NCI-H524 treated with DMSO at 0.1 percent for 48 hours (cell line): ENCODE measurements around the gene LIPC.

Source experiments
- DNase-seq: peaks from one replicate; lab custom pipeline; 2025; lab: John Stamatoyannopoulos, UW

Gene LIPC

DNA sequence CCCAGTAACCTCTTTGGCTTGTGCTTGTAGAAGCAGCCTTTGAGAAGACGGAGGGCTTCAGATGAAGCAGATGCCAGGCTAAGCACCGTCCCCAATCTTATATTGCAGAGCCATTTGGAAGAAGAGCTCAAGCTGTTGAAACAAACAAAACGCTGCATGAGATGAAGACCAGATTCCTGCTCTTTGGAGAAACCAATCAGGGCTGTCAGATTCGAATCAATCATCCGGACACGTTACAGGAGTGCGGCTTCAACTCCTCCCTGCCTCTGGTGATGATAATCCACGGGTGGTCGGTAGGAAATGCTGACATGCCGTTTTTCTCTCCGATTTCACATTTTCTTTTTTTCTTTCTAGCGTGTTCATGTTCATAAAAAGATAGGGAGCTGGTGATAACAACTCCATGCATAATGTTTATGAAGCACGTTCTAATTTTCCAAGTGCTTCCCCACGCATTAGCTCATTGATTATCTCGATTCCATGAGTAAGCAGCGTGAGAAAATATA, 106.5 kb downstream of the LIPC start:
- DNase-seq = no peak

DNA sequence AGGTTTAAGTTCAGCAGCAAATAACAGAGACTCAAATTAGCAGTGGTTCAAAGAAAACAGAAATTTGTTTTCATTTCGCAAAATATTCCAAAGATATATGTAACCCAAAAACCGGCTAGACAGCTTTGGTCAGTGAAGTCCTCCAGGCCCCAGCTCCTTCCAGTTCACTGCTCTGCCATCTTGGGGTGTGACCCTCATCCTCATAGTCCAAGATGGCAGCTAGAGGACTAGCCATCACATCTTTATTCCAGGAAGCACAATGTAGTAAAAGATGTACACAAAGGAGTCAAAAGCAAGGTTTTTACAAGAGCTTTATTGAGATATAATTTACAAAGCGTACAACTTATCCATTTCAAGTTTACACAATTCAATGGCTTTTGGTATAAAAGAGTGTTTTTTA, 107.1 kb downstream of the LIPC start:
- no peak for DNase-seq

DNA sequence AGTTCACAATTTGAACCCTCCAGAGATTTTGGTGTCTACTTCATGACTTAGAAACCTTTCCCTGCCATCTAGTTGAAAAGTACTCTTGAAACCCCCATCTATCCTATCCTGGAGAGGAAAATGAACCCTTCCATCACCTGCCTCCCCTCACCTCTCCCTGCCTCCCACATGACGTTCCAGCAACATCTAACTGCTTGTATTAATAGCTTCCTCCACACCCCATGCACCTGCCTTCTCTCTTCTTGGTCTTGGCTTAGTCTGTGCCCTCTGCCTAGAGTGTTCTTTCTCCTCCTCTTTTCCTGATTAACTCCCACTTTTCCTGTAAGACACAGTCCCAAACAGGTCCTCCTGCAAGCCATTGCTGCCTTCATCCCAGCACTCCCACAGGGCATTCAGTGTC, 107.8 kb downstream of the LIPC start:
- DNase-seq = no peak

DNA sequence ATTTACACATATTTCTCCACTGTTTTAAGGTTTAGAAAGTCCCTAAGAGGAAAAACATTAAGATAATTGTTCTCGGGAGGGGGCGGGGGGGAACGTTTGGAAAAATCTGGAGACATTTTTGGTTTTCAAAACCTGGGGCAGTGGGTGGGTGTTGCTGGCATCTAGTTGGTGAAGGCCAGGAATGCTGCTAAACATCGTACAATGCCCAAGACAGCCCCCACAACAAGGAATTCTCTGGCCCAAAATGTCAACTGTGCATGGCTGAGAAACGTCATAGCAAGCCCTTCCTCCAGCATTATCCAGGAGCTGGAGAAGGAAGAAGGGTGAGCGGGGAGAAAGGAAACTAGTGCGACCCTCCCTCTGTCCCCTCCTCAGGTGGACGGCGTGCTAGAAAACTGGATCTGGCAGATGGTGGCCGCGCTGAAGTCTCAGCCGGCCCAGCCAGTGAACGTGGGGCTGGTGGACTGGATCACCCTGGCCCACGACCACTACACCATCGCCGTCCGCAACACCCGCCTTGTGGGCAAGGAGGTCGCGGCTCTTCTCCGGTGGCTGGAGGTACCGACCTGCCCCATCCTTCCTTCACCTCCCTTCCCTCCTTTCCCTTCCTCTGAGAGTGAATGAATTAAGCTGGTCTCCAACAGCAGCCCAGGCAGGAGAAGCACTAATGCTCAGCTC, 109.8 kb downstream of the LIPC start:
- DNase-seq = no peak

DNA sequence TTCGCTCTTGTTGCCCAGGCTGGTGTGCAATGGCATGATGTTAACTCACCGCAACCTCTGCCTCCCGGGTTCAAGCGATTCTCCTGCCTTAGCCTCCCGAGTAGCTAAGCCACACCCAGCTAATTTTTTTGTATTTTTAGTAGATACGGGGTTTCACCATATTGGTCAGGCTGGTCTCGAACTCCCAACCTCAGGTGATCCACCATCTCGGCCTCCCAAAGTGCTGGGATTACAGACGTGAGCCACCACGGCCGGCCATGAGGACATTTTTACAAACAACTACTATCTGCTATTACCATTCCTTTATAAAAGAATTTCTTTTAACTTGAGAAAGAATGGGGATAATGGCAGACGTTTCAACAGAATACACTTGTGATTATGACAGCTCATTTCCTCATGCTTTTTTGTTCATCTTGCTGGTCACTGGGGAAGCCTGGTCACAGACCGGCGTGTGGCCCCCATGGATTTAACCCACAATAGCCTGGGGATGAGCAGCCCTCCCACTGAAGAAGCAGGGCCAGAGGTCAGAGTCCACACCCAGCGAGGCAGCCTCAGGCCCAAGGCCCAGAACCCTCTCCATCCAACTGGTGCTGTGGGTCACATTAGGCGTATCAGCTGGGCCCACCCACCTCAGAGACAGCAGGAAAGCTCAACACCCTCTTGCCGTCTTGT, 112.0 kb downstream of the LIPC start:
- DNase-seq = no peak

DNA sequence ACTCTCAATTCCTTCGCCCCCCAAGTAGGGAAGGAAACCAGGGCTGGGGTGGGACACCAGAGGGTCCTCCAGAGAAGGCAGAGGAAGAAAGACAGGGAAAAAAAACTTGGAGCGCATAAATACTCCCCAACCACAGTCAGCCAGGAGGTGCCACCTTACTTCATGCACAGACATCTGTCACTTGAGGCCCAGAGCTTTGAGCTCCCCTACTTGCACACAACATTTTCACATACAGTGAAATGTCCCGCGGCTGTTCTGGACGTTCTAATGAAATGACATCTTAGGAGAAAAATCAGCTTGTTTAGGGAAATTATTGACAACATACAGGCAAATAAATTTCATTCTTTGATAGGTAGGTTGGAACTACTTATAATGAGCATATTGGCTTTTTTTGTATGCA, 113.0 kb downstream of the LIPC start:
- peak; percentile 91 for DNase-seq

DNA sequence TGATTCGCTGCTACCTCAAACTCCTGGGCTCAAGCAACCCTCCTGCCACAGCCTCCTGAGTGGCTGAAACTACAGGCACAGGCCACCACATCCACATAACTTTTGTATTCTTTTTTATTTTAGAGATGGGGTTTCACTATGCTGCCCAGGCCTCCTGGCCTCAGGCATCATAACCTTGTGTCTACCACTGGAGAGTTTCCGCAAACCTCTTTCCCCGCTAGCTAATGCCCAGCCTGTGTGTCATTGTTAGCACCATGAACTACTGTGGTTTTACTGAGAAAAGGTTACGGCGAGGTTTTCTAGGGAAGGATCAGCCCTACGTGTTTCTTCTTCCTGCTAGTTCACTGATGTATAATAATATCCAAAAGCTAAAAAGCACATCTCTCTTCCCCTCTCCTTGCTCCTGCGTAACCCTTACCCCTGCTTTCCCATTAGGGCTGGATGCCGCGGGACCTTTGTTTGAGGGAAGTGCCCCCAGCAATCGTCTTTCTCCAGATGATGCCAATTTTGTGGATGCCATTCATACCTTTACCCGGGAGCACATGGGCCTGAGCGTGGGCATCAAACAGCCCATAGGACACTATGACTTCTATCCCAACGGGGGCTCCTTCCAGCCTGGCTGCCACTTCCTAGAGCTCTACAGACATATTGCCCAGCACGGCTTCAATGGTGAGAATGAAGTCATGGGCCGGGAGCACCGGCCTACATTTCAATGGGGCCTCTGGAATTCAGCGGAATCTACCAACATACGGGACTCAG, 113.7 kb downstream of the LIPC start:
- DNase-seq = no peak

DNA sequence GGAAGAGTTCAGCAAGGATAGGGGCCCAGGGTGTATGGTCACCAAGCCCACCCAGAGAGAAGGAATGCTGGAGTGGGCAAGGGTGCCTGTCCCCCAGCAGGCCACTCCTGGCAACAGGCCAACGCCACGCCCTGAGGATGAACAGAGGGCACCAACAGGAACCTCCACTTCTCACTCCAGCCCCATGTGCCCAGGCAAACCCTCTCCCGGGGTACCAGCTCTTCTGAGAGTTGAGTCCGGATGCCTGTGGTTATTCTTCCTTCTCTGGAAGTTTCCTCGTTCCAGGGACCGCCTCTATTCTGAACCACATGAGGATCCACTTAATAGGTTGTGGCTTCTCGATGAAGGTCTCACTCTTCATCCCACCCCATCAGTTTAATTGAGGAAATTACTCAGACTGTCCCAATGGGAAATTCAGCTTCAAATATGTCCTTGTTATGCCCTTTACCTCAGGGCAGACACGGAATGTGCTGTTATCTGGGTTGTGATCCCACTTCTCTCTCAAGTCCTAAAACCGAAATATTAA, 114.3 kb downstream of the LIPC start:
- DNase-seq = no peak

DNA sequence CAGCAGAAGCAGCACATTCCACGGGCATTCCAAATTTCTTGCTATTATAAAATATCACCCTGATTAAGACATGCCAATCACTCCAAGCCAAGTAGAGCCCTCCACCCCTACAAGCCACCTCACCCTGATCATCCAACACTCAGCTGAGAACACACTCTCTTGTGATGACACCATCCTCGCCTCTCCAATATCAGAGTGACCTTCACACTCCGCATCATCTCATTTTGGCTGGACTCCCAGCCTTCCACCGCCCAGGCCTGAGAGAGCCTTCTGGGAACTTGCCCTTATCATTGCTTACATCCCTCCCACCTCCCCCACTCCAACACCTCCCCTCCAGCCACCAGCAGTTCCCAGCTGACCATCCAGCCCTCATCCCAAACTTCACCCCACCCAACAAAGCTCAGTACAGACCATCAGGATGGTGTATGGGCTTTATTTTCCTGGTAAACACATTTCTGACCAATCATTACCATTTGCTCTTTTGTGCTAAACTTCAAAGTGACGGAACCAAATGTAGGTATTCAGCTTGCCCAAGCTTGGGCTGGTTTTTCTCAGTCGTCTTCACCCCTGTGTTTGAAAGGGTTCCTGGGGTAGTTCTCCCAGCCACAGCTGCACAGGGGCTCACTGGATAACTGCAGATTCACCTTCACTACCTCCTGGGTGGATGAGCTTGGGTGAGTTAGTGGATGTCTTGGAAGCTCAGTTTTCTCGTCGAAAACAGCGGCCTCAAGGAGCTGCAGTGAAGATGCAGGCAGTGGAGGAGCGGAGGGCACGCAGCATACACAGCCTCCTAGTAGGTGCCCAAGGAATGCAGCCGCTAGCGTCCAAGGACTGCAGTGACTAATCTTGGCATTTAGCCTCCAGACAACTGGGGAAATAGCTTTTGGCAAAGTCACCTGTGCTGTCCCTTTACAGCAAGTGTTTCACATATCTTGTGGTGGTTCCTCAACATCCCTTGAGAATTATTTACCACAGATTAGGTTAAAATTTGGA, 115.1 kb downstream of the LIPC start:
- DNase-seq = no peak

DNA sequence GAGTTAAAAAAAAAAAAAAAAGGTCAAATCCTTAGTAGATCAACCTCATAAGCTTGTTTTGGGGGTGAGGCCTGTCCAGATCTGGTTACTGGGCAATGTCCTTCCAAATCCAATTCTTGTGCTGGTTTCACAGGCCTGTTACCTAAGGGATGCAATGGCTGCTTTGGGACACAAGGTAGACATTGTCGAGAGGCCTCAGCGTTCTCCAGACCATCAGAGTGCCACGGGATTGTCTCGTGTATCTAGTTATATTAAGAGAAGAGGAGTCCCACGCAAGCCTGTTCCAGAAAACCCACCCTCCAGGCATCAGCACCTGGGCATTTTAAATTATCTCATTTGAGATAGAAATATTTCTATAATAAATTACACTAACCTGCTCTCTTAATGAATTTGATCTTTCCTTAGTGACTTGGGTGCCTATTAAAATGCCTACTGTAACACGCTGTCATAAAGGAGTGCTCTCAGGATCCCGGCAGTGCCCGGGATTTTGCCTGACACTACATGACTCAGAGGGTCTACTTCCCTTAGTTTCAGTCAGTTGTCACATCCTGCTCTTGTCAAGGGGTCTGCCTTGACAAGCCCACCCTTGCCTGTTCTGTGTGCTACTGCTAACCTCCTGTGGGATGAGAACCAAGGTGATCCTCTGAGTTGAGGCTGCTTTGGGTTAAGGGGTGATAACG, 116.0 kb downstream of the LIPC start:
- no peak for DNase-seq

DNA sequence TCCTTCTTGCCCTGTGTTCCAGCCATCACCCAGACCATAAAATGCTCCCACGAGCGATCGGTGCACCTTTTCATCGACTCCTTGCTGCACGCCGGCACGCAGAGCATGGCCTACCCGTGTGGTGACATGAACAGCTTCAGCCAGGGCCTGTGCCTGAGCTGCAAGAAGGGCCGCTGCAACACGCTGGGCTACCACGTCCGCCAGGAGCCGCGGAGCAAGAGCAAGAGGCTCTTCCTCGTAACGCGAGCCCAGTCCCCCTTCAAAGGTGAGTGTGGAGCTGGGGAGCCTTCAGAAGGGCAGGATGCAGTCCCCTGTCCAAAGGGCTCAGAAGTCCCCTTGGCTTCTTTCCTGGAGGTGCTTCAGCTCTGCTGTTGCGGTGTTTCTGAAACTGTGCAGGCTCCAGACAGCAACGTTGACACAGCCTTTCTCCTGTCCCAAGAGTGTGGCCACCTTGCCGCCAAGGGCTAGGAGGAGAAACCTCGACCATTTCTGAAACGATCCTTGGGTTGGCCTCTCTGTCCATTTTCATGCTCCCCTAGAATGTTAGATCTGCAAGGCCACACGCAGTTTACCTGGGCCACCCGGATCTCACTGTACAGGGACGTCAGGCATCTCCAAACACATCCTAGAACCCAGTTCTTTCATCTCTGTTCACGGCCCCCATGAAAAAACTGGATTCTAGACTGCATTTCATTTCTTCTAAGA, 116.7 kb downstream of the LIPC start:
- DNase-seq = no peak

DNA sequence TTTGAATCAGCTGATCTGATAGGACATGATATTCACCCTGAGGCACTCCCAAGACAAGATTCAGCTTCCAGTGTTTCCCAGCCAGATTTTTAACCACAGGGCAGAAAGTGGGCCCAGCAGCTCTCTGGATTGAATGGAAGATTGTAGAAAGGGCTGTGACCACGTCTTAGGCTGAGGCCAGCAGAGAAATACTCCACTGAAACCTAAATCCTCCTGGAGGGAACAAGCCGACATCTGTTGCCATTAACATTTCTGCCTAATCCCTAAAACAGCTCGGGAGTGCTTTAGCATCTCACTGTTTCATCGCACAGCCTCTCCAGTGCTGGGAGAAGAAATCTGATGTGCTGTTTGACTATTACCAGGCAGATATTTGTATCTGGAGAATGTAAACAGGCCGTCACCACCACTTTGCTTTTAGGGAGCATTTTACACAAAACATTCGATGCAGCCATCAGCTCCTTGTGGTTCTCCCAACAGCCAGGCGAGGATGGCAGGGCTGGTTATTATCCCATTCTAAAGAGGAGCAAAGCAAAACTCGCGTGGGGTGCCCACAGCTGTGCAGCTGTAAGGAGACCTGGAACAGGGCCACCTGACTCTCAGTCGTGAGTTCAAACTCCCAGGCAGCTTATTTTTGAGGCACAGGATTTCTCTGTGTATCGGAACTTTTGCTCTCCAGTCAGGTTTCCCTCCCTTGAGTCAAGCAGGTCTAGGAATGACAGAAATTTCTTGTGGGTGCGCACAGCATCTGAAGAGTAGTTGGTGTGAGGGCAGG, 117.4 kb downstream of the LIPC start:
- peak; percentile 98 for DNase-seq

DNA sequence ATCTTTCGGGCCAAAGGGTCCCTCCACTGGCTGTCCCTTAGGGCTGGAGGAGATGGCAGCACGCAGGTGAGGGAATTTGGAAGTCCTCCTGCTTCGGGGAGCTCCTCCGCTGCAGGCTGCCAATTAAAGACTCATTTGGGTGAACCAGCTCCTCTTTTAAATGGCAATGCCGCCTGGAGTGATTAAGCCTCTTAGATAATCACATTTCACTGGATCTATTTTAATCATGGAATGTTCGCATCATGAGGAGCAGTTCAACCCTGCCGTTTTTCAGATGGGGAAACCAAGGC, 117.9 kb downstream of the LIPC start:
- DNase-seq = peak; percentile 10

DNA sequence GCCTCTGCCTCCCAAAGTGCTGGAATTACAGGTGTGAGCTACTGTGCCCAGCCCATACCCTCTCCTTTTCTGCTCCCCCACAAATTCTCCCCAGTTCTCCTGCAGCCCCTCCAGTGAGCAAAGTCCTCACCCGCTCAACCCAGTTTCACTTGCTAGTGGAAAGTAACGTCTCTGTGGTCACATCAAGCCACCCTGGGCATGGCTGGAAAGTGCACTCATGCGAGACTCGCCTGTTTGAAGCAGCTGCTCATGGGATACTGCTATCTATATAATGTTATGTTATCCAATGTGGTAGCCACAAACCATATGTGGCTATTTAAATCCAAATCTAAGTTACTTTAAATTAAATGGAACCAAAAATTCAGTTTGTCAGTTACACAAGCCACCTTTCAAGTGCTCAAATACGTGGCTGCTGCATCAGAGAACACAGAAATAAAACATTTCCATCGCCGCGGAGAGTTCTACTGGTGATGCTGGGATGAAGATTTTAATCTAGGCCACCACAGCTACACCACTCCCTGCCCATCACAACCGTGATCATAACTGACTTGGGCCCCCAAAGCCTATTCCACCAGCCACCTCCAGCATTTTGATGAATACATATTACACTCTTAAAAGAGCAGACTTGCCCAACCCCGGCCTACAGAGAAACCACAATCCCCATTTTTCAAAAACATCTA, 119.4 kb downstream of the LIPC start:
- no peak for DNase-seq

DNA sequence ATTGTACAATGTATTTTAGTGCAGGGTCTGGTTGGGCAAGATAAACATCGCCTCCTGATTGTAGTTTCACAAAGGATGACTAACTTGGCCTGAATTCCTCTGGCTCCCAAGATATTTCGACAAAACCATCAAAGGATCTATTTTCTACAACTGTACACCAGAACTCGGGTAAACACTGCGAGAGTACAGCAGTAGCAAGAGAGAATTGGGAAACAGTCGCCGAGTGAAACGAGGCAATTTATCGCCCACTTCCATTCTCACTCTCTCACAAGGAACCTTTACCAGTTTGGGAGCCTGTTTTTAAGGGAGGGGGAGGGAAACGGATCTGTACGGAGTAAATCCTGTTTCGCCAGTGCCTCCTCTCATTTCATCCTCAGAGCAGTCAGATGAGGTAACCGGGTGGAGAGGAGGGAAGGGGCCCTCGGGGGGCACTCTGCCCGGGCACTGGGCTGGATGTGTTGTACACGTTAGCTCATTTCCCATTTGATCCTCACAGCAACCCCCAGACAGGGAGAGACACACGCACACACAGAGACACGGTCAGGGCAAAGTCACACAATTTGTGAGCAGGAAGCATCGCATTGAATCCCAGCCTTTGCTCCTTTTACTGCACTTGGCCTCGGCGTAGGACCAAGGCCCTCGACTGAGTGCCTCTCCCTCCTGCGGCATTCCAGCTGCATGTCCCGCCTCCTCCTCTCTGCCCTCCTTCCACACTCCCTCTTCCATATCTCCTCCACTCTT, 120.1 kb downstream of the LIPC start:
- DNase-seq = no peak

DNA sequence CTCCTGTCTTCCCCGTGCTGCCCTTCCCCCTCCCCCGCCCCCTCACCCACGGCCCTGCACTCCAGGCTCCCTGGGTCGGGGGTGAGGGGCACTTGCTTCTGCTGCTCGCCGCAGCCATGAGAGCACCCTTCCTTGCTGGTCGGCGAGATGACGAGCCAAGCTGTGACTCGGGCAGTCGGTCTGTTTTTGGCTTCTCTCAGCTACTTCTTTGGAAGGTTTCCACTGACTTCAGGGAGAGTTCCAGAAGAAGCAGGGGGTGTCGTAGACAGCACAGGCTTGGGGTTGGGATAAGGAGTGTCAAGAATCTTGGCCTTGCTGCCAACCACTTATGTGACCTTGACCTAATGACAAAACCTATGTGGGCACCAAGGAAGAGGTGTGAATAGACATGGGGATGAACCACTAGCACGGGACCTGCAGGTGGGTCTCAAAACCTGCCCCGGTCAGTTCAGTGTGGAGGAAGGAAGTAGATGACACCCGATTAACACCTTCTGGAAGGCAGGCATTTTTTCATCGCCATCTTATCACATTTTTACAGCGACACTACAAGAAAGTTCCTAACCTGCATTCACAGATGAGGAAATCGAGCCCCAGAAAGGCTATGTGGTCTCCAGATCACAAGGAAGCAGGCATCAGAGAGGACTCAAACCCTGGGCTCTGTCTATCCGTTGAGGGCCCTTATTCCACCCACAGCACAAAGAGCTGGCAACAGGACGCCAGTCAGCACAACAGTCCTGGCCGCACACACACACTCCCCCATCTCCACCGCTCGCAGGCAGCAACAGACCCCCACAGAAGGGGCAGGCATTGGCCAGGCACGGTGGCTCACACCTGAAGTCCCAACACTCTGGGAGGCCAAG, 120.9 kb downstream of the LIPC start:
- DNase-seq = no peak

DNA sequence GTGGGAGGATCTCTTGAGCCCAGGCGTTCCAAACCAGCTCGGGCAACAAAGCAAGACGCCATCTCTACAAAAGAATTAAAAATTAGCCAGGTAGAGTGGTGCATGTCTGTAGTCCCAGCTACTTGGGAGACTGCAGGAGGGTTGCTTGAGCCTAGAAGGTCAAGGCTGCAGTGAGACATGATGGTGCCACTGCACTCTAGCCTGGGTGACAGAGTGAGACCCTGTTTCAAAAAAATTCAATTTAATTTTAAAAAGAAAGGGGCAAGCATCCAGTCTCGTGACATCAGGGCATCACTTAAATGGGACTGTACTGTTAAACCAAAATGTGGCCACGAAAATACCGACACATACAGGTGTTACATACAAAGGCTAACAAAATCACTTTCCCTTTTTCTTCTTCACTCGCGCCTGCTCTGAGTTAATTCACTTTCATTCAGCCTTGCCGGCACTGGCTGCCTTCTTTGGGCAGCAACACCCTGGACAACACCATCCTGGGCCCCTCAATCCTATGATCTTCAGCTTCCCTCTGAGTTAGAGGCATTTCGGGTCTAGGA, 121.7 kb downstream of the LIPC start:
- DNase-seq = no peak
